ENCODE measurements around the gene ARRB1. TPM values are rescaled to one million over a fixed set of nuclear protein-coding genes. Genes with fewer than 3 reads are reported as not detected.

ARRB1 gene
- total RNA-seq, 1 donor from 2014 or later: 8.8 TPM

GRCh38 chr11:75245356-75246005 lies 106.0 kb downstream of the ARRB1 start:
- DNase-seq (ENCODE audit: low read depth): no peak
- H3K36me3 ChIP-seq (ENCODE audit: control insufficient read depth, insufficient read depth, low read length): no peaks in the 10 kb centered on the region
- H3K27me3 ChIP-seq (ENCODE audit: control insufficient read depth, insufficient read depth, low read length): peaks cover 63% of the 10 kb centered on the region
- H3K4me3 ChIP-seq (ENCODE audit: low read depth, low read length): no peak overlapping the region
- no peak for TF ChIP-seq CTCF (IDR thresholded peaks at IDR 0.05; ENCODE audit: insufficient read depth, low read length, poor library complexity, severe bottlenecking)

GRCh38 chr11:75244052-75244814 lies 107.2 kb downstream of the ARRB1 start:
- no peak for DNase-seq (ENCODE audit: low read depth)
- TF ChIP-seq CTCF (IDR thresholded peaks at IDR 0.05; ENCODE audit: insufficient read depth, low read length, poor library complexity, severe bottlenecking): no peak
- no peak overlapping the region for H3K4me3 ChIP-seq (ENCODE audit: low read depth, low read length)
- peaks cover 68% of the 10 kb centered on the region for H3K27me3 ChIP-seq (ENCODE audit: control insufficient read depth, insufficient read depth, low read length)
- H3K36me3 ChIP-seq (ENCODE audit: control insufficient read depth, insufficient read depth, low read length): no peaks in the 10 kb centered on the region

- Histone ChIP-seq H3K36me3 (ENCODE audit: control insufficient read depth, insufficient read depth, low read length) (no peaks in the 10 kb centered on the region), H3K27me3 (ENCODE audit: control insufficient read depth, insufficient read depth, low read length) (peaks cover 75% of the 10 kb centered on the region), H3K4me3 (ENCODE audit: low read depth, low read length) (no peak overlapping the region)
- TF ChIP-seq CTCF (IDR thresholded peaks at IDR 0.05; ENCODE audit: insufficient read depth, low read length, poor library complexity, severe bottlenecking): no peak
- no peak for DNase-seq (ENCODE audit: low read depth)
Measured at GRCh38 chr11:75242722-75243600, 108.5 kb downstream of the ARRB1 start.

GRCh38 chr11:75241906-75242644 lies 109.4 kb downstream of the ARRB1 start:
- no peaks in the 10 kb centered on the region for H3K36me3 ChIP-seq (ENCODE audit: control insufficient read depth, insufficient read depth, low read length)
- peak overlapping the region; percentile 40 for H3K4me3 ChIP-seq (ENCODE audit: low read depth, low read length)
- H3K27me3 ChIP-seq (ENCODE audit: control insufficient read depth, insufficient read depth, low read length): peaks cover 76% of the 10 kb centered on the region
- no peak for DNase-seq (ENCODE audit: low read depth)
- TF ChIP-seq CTCF (IDR thresholded peaks at IDR 0.05; ENCODE audit: insufficient read depth, low read length, poor library complexity, severe bottlenecking): no peak

- Histone ChIP-seq H3K27me3 (ENCODE audit: control insufficient read depth, insufficient read depth, low read length) (peaks cover 72% of the 10 kb centered on the region), H3K36me3 (ENCODE audit: control insufficient read depth, insufficient read depth, low read length) (no peaks in the 10 kb centered on the region), H3K4me3 (ENCODE audit: low read depth, low read length) (peak overlapping the region; percentile 40)
- DNase-seq (ENCODE audit: low read depth): peak; percentile 39
- no peak for TF ChIP-seq CTCF (IDR thresholded peaks at IDR 0.05; ENCODE audit: insufficient read depth, low read length, poor library complexity, severe bottlenecking)
Measured at GRCh38 chr11:75241036-75241905, 110.2 kb downstream of the ARRB1 start.
